Measurements from ENCODE around the gene NPAS4. TPM values are rescaled to one million over a fixed set of nuclear protein-coding genes. Genes with fewer than 3 reads are reported as not detected.
"Not testable (repeated sequence)": the region's sequence is repeated elsewhere in the genome, so short reads cannot be mapped to it uniquely, and the experiment has no call there.

NPAS4 gene
- total RNA-seq, 1 donor from 2014 or later: not detected

DNA sequence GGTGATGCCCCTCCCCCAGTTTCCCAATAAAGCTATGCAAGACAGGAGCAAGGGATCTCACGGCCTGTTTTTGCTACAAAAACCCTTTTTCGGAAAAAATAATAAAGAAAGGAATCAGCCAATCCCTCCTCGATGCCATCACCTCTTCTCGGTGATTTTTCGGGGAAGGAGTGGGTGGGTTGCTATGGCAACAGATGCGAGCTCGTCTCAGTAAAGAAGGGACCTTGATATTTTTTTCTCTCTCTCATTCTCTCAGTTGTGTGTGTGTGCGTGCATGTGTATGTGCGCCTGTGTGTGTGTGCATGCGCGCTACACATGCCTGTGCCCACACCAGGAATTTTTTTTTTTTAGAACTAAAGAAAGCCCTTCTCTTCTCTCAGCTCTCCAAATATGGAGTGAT lies 3.8 kb upstream of the NPAS4 start:
- no peak for DNase-seq (ENCODE audit: low read depth in 2 of 2)

DNA sequence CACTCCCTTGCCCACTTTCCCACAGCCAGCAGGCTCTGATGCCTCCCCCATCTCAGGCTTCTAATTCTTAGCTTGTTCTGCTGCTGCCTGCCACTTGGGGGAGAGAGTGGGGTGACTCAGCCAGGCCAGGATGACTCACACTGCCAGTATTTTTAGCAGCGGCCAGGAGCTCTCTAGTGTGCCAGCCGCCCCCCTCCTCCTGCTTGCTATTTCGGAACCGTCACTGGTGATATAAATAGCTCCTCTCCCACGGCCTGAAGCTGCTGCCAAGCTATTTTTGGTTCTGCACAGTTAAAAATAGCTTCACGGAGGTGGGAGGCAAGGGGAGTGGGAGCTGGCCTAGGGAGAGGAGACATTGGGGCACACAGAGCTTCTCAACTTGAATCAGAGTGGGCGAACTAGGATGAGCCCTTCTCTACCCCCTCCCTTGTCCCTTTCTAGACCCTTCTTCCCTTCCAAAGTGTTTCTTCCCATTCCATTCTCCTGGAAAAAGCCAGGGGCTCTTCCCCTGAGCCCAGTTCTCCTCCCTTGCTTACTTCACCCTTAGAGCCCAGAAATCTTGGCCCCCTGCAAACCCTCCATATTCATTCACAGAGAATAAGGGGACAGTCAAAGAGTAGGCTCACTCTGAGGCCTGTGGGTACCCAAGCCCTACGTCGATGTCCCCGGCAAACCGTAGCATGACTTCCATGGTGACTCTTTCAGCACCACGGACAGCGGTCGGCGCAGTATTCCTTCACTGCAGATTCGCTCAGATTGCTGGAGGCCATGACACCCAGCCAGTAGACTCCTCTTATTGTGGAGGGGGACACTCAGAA lies 2.5 kb upstream of the NPAS4 start:
- peak; percentile 71 to 75 for DNase-seq (ENCODE audit: low read depth in 2 of 2)

DNA sequence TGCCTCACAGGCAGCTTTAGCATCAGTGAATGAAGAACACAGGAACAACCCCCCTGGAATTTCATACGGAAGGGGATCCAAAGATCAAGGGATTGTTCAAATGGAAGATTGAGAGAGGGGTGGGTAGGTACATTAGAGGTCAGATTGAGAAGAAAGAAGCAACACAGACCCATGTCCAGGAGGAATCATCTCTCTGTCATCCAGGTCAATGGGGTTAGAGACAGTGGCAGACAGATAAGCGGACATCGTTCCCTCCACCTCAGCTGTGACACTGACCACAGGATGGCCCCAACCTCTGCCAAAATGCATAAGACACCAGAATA lies 1.9 kb upstream of the NPAS4 start:
- DNase-seq (ENCODE audit: low read depth in 2 of 2): no peak

DNA sequence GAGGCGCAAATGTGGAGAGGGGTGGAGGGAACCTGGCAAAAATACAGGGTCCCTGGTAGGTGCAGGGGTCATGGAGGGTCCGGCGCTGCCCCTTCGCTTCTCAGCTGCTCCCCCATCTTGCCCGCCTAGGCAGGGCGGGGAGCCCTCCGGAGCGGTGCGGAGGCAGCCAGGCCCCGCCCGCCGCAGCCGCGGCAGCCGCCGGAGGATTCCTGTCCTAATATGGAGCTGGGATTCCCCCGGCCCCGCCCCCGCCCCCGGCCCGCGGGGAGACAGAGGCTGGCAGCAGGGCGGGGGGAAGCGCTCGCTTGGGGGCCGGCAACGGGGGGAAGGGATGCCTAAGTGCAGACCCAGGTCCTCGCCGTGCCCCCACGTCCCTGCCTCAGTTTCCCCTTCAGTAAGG lies 1.0 kb upstream of the NPAS4 start:
- no peak for DNase-seq (ENCODE audit: low read depth in 2 of 2)

DNA sequence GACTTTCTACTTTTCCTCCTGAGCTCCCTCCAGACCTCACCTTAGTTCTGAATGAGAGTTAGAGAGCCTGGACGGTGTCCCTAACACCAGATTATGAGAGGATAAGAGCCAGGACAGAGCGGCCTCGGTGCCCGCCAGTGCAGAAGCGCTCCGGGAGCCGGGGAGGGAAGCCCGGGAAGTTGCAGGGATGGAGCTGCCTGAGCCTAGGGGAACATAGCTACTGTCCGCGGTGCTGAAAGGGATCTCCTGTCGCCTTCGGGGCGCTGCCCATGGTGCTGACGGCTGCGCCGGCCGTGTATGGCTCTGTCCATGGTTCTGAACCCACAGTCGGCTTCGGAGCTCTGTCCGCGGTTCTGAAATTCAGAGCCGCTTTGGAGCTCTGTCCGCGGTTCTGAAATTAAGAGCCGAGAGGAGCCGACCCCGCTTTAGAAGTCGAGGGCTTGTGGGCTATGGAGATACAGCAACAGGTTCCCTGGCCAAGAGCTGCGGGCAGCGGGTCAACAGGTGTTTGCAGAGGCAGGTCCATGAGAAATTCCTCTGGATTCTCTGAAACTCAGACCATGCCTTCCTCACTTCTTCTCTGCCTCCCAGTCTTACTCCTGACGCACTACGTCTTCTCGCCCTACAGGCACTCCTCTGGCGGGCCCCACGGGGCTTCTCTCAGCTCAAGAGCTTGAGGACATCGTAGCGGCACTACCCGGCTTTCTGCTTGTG lies 814 bp downstream of the NPAS4 start:
- peak; percentile 88 to 93 for DNase-seq (ENCODE audit: low read depth in 2 of 2)

DNA sequence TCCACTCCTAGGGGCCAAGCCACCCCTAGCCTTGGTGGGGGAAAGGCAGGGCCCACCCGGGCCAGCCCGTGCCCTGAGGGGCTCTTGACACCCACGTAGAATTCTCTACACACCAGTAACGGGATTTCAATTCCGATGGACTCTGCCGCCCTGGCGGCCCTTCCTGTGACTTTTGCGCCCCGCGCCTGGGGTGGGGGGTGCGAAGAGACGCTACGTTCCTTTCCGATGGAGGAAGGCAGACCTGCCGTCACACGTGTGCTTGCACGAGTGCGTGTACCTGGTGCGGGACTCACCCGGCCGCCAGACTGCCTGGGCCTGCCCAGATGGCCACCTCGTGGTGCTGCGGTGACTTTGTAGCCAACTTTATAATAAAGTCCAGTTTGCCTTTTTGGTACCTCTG lies 5.5 kb downstream of the NPAS4 start:
- DNase-seq (ENCODE audit: low read depth in 2 of 2): no peak

DNA sequence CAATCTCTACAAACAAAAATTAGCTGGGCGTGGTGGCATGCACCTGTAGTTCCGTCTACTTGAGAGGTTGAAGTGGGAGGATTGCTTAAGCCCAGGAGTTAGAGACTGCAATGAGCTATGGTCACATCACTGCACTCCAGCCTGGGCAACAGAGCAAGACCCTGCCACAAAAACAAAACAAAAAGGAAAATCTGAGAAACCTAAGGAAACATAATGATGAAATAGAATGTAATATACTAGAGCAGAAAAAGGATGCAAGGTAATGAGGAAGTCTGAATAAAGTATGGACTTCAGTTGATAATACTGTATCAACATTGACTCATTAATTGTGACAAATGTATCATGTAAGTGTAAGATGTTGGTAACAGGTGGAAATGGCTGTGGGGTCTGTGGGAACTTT lies 8.1 kb downstream of the NPAS4 start:
- DNase-seq (ENCODE audit: low read depth in 2 of 2): no peak

DNA sequence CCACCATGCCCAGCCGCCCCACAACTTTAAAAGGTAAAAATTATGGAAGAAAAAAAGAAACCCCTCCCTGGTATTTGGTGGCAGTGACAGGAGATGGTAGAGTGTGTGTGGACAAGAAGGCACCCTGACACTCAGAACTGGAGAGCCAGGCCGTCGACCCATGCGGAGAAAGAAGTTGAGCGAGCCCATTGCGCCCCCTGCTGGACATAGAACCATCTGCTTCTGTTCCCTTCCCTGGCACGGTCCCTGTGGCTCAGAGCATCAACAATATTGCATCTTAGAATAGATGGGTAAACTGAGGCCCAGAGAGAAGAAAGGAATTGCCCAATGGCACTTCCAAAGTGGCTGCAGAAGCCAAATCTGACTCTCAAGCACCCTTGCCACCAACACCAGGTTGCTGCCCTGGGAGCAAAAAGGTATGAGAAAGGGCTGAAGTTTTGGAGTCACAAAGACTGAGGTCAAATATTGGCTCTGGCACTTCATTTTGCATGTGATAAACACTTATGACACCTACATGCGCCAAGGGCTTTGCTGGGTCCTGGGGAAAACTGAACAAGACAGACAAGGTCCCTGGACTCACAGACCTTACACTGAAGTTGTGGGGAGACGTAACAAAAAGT lies 9.3 kb downstream of the NPAS4 start:
- peak; percentile 71 to 81 for DNase-seq (ENCODE audit: low read depth in 2 of 2)

DNA sequence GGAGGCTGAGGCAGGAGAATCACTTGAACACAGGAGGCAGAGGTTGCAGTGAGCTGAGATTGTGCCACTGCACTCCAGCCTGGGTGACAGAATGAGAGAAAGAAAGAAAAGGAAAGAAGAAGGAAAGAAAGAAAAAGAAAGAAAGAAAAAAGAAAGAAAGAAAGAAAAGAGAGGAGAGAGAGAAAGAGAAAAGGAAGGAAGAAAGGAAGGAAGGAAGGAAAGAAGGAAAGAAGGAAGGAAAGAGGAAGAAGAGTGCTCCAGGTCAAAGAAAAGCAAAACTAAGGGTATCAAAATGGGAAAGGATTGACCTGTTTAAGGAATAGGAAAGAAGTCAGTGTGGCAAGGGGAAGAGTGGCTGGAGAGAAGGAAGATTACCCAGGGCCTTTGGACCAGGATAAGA lies 10.5 kb downstream of the NPAS4 start:
- not testable (repeated sequence) for DNase-seq (ENCODE audit: low read depth in 2 of 2)

DNA sequence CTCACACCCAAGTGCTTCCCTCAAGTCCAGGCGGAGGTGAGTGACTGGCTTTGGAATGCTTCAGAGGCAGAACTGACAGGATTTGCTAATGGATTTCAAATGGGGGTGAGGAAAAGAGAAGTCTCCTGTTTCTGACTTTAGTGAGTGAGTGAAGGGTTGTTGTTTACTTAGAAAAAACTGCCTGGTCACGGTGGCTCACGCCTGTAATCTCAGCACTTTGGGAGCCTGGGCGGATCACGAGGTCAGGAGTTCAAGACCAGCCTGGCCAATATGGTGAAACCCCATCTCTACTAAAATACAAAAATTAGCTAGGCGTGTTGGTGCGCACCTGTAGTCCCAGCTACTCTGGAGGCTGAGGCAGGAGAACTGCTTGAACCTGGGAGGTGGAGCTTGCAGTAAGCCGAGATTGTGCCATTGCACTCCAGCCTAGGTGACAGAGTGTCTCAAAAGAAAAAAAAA lies 11.1 kb downstream of the NPAS4 start:
- not testable (repeated sequence) for DNase-seq (ENCODE audit: low read depth in 2 of 2)

DNA sequence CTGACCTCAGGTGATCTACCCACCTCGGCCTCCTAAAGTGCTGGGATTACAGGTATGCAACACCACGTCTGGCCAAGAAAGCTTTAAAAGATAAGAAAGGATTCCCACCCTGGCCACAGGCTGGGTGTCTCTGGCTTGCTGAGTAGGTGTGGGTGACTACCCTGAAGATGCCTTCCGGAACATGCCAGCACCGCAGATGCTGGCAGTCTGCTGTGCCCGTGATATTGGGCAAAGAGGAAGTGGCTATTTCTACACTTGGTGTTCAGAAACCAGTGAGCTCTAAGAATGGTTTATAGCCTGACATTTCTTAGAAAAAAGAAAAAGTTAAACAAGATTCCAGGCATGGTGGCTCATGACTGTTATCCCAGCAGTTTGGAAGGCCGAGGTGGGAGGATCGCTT lies 11.8 kb downstream of the NPAS4 start:
- no peak for DNase-seq (ENCODE audit: low read depth in 2 of 2)

DNA sequence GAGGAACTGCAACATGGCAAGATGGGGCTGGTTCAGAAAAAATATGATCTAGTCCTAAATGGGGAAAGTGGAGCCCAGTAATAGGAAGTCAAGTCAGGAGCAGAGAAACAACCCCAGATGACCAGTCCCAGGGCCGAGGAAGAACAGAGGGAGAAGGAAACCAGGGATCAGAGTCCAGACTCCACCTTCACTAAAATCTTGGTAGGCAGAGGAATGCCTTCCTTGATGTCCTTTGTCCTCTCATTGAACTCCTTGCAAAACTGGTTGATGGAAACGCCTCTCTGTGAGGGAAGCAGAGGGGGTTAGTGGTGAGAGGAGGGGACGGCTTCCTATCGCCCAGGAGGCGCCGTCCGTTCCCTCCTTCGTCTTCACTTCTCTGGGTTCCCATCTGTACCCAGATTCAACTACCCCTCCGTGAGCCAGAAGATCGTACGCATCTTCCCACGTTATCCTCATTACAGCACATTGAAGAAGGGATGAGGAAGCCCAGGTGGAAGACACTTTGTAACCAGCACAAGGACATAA lies 17.2 kb downstream of the NPAS4 start:
- DNase-seq (ENCODE audit: low read depth in 2 of 2): no peak

DNA sequence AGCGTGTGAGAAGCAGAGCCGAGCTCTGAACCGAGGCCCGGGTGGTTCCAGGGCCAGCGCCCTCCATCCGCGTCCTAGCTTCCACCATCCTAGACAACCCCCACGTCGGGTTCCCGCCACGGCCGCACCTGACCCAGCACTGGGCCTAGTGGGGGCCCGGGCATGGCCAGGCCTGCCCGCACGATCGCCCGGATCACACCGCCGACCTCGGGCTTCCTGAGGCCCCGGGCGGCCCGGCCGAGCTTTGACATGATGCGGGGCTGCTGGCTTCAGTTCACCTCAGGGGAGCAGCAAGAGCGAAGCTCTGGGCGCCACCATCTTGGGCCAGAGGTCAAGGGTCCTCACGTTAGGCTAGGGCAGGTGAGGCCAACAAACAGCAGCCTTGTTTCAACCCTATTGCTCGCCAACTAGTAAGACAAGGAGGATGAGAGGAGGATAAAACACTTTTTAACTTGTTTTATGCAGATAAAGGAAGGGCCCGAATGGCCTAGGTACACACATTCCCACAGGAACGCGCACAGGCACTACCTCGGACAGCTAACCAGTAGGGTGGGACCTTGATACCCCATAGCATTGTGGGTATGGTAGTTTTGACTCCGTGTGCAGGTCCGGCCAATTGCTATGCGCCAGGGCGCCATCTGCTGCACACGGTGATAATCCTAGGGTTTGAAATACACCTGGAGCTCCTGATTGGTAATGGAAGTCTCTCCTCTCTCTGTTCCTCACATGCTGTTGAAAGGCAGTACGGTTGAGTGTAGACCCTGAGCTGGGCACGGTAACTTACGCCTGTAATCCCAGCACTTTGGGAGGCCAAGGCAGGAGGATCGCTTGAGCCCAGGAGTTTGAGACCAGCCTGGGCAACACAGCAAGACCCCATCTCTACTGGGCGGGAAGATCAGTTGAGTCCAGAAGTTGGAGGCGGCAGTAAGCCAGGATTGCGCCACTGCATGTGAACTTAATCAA lies 17.9 kb downstream of the NPAS4 start, which contains the start of gene MRPL11:
Gene MRPL11 (minus strand): TSS at position 345 of the 963 bp plus-strand sequence. CDS start 94 bp downstream, at position 251.
- peak; percentile 92 to 96 for DNase-seq (ENCODE audit: low read depth in 2 of 2)

DNA sequence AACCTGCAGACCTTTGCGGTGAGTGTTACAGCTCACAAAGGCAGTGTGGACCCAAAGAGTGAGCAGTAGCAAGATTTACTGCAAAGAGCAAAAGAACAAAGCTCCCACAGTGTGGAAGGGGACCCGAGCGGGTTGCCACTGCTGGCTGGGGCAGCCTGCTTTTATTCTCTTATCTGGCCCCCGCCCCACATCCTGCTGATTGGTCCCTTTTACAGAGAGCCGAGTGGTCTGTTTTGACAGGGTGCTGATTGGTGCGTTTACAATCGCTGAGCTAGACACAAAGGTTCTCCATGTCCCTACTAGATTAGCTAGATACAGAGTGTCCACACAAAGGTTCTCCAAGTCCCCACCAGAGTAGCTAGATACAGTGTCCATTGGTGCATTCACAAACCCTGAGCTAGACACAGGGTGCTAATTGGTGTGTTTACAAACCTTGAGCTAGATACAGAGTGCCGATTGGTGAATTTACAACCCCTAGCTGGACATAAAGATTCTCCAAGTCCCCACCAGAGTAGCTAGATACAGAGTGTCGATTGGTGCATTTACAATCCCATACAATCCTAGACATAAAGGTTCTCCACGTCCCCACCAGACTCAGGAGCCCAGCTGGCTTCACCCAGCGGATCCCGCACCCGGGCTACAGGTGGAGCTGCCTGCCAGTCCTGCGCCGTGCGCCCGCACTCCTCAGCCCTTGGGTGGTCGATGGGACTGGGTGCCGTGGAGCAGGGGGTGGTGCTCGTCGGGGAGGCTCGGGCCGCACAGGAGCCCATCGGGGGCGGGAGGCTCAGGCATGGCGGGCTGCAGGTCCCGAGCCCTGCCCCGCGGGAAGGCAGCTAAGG lies 19.5 kb downstream of the NPAS4 start:
- not testable (repeated sequence) for DNase-seq (ENCODE audit: low read depth in 2 of 2)

DNA sequence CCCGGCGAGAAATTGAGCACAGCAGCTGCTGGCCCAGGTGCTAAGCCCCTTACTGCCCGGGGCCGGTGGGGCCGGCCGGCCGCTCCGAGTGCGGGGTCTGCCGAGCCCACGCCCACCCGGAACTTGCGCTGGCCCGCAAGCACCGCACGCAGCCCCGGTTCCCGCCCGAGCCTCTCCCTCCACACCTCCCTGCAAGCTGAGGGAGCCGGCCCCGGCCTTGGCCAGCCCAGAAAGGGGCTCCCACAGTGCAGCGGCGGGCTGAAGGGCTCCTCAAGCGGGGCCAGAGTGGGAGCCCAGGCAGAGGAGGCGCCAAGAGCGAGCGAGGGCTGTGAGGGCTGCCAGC lies 20.1 kb downstream of the NPAS4 start:
- DNase-seq (ENCODE audit: low read depth in 2 of 2): not testable (repeated sequence)

DNA sequence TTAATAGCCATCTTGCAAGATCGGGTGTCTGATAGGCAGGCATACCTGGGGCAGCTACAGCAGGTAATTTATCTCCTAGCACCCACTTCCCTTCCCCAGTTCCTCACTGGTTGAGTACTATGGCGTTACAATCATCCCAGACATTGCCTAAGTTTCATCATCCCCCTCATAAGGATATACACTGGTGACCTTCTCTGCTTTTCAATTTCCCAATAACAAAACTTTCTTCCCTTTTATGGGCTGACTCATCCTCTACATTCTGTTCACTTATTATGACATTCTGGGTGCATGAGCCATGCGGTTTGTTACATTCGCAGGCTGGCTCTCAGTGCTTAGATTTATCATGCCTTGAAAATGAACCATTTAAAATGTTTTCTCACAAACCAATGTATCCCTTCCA lies 22.8 kb downstream of the NPAS4 start:
- peak in 1 of 2 donors; percentile 22 for DNase-seq (ENCODE audit: low read depth in 2 of 2)

DNA sequence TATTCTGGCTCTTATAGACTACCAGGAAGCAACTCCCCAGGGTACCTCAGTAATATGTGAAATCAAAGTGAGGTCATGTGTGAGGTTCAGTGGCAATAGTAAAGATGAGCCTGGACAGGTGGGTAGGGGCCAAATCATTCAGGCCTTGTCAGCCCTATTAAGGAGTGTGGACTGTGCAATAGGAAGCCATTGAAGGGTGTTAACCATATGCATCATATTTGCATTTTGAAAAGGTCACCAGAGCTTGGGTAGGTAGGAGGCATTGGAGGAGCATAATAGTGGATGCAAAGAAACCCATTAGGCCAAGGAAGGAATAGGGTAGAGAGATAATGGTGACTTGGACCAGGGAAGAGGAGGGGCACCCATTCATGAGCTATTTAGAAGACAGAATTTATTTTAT lies 26.2 kb downstream of the NPAS4 start:
- DNase-seq (ENCODE audit: low read depth in 2 of 2): no peak

DNA sequence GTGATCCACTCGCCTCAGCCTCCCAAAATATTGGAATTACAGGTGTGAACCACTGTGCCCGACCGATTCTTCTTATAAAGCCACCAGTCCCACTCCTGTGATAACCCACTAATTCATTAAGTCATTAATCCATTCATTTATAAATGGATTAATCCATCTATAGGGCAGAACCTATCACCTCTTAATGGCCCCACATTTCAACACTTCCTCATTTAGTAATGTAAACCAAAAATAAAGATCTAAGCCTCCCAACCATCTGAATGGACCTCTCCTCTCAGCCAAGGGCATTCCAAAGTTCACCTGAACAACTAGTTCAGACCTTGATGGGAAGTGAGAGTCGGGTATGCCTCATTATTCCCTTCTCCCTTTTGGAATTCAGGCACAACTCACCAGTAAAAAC lies 27.7 kb downstream of the NPAS4 start:
- no peak for DNase-seq (ENCODE audit: low read depth in 2 of 2)

DNA sequence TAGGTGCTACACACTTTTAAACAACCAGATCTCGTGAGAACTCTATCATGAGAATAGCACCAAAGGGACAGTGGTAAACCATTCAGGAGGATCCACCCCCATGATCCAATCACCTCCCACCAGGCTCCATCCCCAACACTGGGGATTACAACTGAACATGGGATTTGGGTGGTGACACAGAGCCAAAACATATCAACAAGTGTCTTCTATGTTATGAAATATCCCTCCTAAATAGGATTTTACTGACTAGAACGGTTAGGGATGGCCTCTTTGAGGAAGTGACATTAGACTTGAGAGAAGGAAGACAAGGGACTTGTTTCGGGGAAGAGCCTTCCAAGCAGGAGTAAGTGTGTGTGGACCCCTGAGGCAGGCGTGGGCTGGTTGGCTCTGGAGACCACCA lies 29.7 kb downstream of the NPAS4 start:
- no peak for DNase-seq (ENCODE audit: low read depth in 2 of 2)

DNA sequence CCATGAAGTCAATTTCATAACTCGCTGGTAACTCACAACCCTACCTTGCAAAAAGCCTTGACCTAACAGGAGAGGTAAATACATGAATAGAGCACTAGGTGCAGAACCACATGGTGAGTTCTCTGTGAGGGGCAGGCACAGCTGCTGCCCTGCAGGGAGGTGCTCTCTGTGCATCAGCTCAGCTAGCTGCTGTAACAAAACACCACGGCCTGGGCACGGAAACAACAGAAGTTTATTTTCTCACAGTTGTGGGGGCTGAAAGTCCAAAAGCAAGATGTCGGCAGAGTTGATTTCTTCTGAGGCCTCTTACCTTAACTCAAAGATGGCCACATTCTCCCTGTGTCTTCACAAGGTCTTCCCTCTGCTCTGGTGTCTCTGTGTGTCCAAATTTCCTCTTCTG lies 30.8 kb downstream of the NPAS4 start:
- no peak for DNase-seq (ENCODE audit: low read depth in 2 of 2)

Measured in lung microvascular endothelial cell (primary cell).